Heart left ventricle (tissue), 13 donors: ENCODE measurements around the gene ZBTB24.

Source experiments
- CTCF ChIP-seq, 12 donors: fragments of 200-600 bp; sonication (generic) in 4 of 12; IDR thresholded peaks; one replicate each; pipeline versions ENCODE4 v1.5.0 to v1.8.0; 2018 to 2022; ENCODE audit warnings: antibody characterized with exemption in 12 of 12, mild to moderate bottlenecking in 5 of 12
- POLR2A ChIP-seq, 2 donors: fragments of 450-650 bp; IDR thresholded peaks; one replicate each; pipeline ENCODE4 v1.6.1; 2017; ENCODE audit warnings: antibody characterized with exemption in 2 of 2, mild to moderate bottlenecking in 2 of 2, moderate library complexity in 2 of 2
- donor health status: ischemic (EF 13 %, LVEDD 7.1; RV severe dilation, severe dysfunction).
- donor health status: DM: no; HTN: yes; CAD: no.
- donor health status: DM: no; HTN: no; CAD: no.
- donor health status: ischemic (EF 25% LVEDD 6.9; RV normal size, moderate dysfunction).
- donor health status: ischemic (EF 25% LVEDD 5.7; RV mildly dilated, moderate dysfunction).
- donor health status: ischemic (EF 35%, LVEDD 5.7; RV mildly dilated, moderate dysfunction).
- donor health status: nonischemic (EF 11% LVEDD 7.7; RV severe dilation, severe dysfunction).
- donor health status: DM: yes; HTN: yes; CAD: no.
- donor health status: PGD.
- donor health status: ischemic (EF 29% LVEDD 5.4; RV normal size, mild dysfunction).
- donor health status: nonischemic (EF 23%, LVEDD 6.1; RV moderate dilation, normal function).

DNA sequence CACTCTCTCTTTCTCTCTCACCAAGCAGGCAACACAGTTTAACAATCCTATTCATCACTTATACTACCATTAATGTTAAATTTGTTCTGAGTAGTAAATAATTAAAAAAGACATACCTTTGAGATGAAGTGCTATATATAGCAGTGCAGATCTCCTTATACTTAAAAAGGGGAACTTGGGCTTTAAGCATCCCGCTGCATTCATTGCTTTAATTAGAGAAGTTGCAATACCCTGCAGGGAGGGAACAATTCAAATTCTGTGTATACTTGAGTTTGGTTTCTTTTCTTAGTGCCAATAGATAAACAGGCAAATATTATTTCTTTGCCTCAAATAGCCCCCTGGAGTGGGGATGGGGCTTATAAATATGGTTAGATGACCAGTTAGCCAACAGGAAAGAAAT is 10.8 kb upstream of the ZBTB24 start:
- TF ChIP-seq POLR2A (IDR thresholded peaks at IDR 0.05) = no peak
- TF ChIP-seq CTCF (IDR thresholded peaks at IDR 0.05) = no peak
